HepG2 (cell line): Measurements from ENCODE around the gene DOC2A. TPM values are rescaled to one million over a fixed set of nuclear protein-coding genes. Genes with fewer than 3 reads are reported as not detected.

Experiments used
- PHF8 ChIP-seq: sonication (generic); formaldehyde crosslinking; IDR thresholded peaks from 2 replicates; pipeline ENCODE4 v1.5.0; 2020; ENCODE audit warnings: missing genetic modification reagents
- TEAD3 ChIP-seq: optimal IDR thresholded peaks from 2 replicates; pipeline ENCODE3; 2016; ENCODE audit warnings: borderline replicate concordance
- TSC22D2 ChIP-seq: sonication (generic); formaldehyde crosslinking; IDR thresholded peaks from 2 replicates; pipeline ENCODE4 v1.5.1; 2020; ENCODE audit warnings: missing genetic modification reagents, mild to moderate bottlenecking, borderline replicate concordance
- ZFP82 ChIP-seq: sonication (generic); formaldehyde crosslinking; IDR thresholded peaks from 2 replicates; pipeline ENCODE4 v1.5.1; 2020; ENCODE audit warnings: mild to moderate bottlenecking, missing genetic modification reagents, borderline replicate concordance
- ZMYM2 ChIP-seq: sonication (generic); formaldehyde crosslinking; IDR thresholded peaks from 2 replicates; pipeline ENCODE4 v1.8.0; 2022; ENCODE audit warnings: mild to moderate bottlenecking, missing genetic modification reagents
- ZNF232 ChIP-seq: sonication (generic); formaldehyde crosslinking; IDR thresholded peaks from 2 replicates; pipeline ENCODE4 v1.4.0; 2020; ENCODE audit warnings: missing genetic modification reagents, borderline replicate concordance
- ZNF616 ChIP-seq: sonication (generic); formaldehyde crosslinking; IDR thresholded peaks from 2 replicates; pipeline ENCODE4 v1.5.0; 2020; ENCODE audit warnings: low read depth, mild to moderate bottlenecking, missing genetic modification reagents
- ZNF781 ChIP-seq: sonication (generic); formaldehyde crosslinking; IDR thresholded peaks from 2 replicates; pipeline ENCODE4 v1.5.1; 2020; ENCODE audit warnings: borderline replicate concordance, mild to moderate bottlenecking, missing genetic modification reagents; ENCODE audit errors: not compliant biosample characterization
- polyA plus RNA-seq, 8 experiments: library from polyadenylated mRNA; depleted of rRNA in 3 of 8; stranded (reverse) in 7 of 8; unstranded in 1 of 8; fragments of >200 nt; fragmentation: Illumina TruSeq in 4 of 8; extraction: Trizol in 4 of 8; gene quantifications; 2 replicates each; pipeline versions ENCODE4 v1.2.1 to v1.2.3, GENCODE V29; 2011 to 2016; ENCODE audit warnings: low read depth in 4 of 8, missing spikeins in 1 of 8, mixed read lengths in 1 of 8; ENCODE audit not compliant: insufficient read depth in 1 of 8
- total RNA-seq, 5 experiments: library from RNA; depleted of rRNA; stranded (reverse); fragments of >200 nt; fragmentation: Illumina TruSeq; extraction: Trizol; gene quantifications; 2 replicates each; pipeline ENCODE4 v1.2.3, GENCODE V29; 2016; ENCODE audit warnings: low read depth in 1 of 5
- TF ChIP-seq, protein P1 (sequence below), 2 experiments: sonication (generic) in 1 of 2; formaldehyde crosslinking in 1 of 2; IDR thresholded peaks; 2 replicates each; pipeline versions ENCODE4 v1.4.0 to v1.6.1; 2018 to 2020; ENCODE audit warnings: missing genetic modification reagents in 2 of 2, borderline replicate concordance in 1 of 2, low read depth in 1 of 2, mild to moderate bottlenecking in 1 of 2, missing biosample characterization in 1 of 2
- TF ChIP-seq, protein P2 (sequence below): sonication (generic); formaldehyde crosslinking; conservative IDR thresholded peaks from 2 replicates; pipeline ENCODE4 v1.8.0; 2022; ENCODE audit warnings: mild to moderate bottlenecking, moderate library complexity, missing genetic modification reagents
- TF ChIP-seq, protein P3 (sequence below): sonication (generic); formaldehyde crosslinking; conservative IDR thresholded peaks from 2 replicates; pipeline ENCODE4 v1.4.0; 2020; ENCODE audit warnings: mild to moderate bottlenecking, missing genetic modification reagents, moderate library complexity
- TF ChIP-seq, protein P4 (sequence below): sonication (generic); formaldehyde crosslinking; IDR thresholded peaks from 2 replicates; pipeline ENCODE4 v1.4.0; 2020; ENCODE audit warnings: missing genetic modification reagents

The DOC2A gene
- total and polyA plus RNA-seq, 2 of the 13 experiments (the other 11 are each of a cell fraction or from before 2014, with no cell fraction given) = 0.15 to 0.55 TPM

DNA sequence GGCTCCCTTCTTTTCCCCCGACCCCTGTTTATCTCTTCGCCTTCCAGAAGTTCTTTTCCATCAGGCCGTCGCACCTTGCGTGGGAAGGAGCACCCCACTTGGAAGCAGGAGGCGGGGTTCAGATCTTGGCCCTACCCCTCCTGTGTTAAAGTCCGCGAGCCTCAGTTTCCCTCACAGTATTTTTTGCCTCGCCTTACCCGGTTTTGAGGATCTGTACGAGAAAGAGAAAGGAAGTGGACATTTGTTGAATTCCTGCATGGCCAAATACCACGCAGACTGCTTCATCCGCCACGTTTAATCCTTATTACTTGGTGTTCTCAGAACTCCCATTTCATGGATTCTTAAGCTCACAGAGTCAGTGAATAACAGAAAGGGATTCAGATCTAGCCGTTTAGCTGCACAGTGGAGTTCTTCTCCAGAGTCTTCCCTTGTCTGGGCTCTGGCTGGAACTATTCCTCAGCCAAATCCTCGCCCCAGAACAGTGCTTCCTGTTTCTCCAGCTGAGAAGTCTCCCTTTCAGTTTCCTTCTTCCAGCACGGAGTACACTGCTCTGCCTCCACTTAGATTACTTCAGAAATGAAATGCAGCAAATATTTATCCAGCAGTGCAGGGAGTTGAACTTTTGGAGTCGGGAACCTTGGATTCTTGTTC, 48.4 kb downstream of the DOC2A start (continued):
- TF ChIP-seq ZNF781 (peak; percentile 35), ZNF232 (CRISPR knock-in tag) (0 out of 2 replicates have a peak, but pooled peaks have one; percentile 35), PHF8 (CRISPR knock-in tag) (0 out of 2 replicates have a peak, but pooled peaks have one; percentile 13), ZNF616 (CRISPR knock-in tag) (no peak), ZFP82 (CRISPR knock-in tag) (0 out of 2 replicates have a peak, but pooled peaks have one; percentile 1), TSC22D2 (CRISPR knock-in tag) (no peak), ZMYM2 (CRISPR knock-in tag) (peak; percentile 67; the same call in 1 of the 2 replicates), TEAD3 (CRISPR knock-in tag) (peak; percentile 18)
- TF ChIP-seq, protein P1, sequence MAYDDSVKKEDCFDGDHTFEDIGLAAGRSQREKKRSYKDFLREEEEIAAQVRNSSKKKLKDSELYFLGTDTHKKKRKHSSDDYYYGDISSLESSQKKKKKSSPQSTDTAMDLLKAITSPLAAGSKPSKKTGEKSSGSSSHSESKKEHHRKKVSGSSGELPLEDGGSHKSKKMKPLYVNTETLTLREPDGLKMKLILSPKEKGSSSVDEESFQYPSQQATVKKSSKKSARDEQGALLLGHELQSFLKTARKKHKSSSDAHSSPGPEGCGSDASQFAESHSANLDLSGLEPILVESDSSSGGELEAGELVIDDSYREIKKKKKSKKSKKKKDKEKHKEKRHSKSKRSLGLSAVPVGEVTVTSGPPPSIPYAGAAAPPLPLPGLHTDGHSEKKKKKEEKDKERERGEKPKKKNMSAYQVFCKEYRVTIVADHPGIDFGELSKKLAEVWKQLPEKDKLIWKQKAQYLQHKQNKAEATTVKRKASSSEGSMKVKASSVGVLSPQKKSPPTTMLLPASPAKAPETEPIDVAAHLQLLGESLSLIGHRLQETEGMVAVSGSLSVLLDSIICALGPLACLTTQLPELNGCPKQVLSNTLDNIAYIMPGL (CRISPR knock-in tag; IDR thresholded peaks at IDR 0.05; ENCODE audit: borderline replicate concordance in 1 of 2, low read depth in 1 of 2) = 0 out of 4 replicates have a peak, but pooled peaks of 1 of the 2 experiments have one; percentile 0
- TF ChIP-seq, protein P2, sequence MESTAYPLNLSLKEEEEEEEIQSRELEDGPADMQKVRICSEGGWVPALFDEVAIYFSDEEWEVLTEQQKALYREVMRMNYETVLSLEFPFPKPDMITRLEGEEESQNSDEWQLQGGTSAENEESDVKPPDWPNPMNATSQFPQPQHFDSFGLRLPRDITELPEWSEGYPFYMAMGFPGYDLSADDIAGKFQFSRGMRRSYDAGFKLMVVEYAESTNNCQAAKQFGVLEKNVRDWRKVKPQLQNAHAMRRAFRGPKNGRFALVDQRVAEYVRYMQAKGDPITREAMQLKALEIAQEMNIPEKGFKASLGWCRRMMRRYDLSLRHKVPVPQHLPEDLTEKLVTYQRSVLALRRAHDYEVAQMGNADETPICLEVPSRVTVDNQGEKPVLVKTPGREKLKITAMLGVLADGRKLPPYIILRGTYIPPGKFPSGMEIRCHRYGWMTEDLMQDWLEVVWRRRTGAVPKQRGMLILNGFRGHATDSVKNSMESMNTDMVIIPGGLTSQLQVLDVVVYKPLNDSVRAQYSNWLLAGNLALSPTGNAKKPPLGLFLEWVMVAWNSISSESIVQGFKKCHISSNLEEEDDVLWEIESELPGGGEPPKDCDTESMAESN (CRISPR knock-in tag) = 0 out of 2 replicates have a peak, but pooled peaks have one; percentile 39
- TF ChIP-seq, protein P3, sequence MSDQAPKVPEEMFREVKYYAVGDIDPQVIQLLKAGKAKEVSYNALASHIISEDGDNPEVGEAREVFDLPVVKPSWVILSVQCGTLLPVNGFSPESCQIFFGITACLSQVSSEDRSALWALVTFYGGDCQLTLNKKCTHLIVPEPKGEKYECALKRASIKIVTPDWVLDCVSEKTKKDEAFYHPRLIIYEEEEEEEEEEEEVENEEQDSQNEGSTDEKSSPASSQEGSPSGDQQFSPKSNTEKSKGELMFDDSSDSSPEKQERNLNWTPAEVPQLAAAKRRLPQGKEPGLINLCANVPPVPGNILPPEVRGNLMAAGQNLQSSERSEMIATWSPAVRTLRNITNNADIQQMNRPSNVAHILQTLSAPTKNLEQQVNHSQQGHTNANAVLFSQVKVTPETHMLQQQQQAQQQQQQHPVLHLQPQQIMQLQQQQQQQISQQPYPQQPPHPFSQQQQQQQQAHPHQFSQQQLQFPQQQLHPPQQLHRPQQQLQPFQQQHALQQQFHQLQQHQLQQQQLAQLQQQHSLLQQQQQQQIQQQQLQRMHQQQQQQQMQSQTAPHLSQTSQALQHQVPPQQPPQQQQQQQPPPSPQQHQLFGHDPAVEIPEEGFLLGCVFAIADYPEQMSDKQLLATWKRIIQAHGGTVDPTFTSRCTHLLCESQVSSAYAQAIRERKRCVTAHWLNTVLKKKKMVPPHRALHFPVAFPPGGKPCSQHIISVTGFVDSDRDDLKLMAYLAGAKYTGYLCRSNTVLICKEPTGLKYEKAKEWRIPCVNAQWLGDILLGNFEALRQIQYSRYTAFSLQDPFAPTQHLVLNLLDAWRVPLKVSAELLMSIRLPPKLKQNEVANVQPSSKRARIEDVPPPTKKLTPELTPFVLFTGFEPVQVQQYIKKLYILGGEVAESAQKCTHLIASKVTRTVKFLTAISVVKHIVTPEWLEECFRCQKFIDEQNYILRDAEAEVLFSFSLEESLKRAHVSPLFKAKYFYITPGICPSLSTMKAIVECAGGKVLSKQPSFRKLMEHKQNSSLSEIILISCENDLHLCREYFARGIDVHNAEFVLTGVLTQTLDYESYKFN (CRISPR knock-in tag) = peak; percentile 12; the same call in 1 of the 2 replicates
- TF ChIP-seq, protein P4, sequence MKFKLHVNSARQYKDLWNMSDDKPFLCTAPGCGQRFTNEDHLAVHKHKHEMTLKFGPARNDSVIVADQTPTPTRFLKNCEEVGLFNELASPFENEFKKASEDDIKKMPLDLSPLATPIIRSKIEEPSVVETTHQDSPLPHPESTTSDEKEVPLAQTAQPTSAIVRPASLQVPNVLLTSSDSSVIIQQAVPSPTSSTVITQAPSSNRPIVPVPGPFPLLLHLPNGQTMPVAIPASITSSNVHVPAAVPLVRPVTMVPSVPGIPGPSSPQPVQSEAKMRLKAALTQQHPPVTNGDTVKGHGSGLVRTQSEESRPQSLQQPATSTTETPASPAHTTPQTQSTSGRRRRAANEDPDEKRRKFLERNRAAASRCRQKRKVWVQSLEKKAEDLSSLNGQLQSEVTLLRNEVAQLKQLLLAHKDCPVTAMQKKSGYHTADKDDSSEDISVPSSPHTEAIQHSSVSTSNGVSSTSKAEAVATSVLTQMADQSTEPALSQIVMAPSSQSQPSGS (CRISPR knock-in tag) = peak; percentile 35; the same call in 1 of the 2 replicates
